ENCODE data around the gene COBL.

COBL gene

GRCh38 chr7:51253157-51253556 lies 63.5 kb downstream of the COBL start:
- DNase-seq (ENCODE audit: low read depth), result no peak

- no peak for DNase-seq (ENCODE audit: low read depth)
Measured at GRCh38 chr7:51251290-51251689, 65.3 kb downstream of the COBL start.

GRCh38 chr7:51250512-51250911 lies 66.1 kb downstream of the COBL start:
- DNase-seq (ENCODE audit: low read depth), result no peak

DNA sequence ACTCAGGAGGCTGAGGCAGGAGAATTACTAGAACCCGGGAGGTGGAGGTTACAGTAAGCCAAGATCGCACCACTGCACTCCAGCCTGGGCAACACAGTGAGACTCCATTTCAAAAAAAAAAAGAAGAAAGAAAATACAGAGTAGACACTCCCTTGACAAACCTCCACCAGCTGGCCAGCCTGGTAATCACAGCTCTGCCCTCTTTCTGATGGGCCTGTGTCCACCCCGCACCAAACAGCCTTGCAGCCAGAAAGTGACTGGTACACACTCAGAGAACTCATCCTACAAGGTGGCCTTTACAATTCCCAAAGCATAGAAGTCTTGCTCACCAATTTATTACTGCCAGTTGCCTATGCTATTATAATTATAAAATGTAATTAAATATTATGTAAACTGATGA lies 66.6 kb downstream of the COBL start:
- no peak for DNase-seq (ENCODE audit: low read depth)

- DNase-seq (ENCODE audit: low read depth), result no peak
Measured at GRCh38 chr7:51249187-51249945, 67.2 kb downstream of the COBL start.

DNA sequence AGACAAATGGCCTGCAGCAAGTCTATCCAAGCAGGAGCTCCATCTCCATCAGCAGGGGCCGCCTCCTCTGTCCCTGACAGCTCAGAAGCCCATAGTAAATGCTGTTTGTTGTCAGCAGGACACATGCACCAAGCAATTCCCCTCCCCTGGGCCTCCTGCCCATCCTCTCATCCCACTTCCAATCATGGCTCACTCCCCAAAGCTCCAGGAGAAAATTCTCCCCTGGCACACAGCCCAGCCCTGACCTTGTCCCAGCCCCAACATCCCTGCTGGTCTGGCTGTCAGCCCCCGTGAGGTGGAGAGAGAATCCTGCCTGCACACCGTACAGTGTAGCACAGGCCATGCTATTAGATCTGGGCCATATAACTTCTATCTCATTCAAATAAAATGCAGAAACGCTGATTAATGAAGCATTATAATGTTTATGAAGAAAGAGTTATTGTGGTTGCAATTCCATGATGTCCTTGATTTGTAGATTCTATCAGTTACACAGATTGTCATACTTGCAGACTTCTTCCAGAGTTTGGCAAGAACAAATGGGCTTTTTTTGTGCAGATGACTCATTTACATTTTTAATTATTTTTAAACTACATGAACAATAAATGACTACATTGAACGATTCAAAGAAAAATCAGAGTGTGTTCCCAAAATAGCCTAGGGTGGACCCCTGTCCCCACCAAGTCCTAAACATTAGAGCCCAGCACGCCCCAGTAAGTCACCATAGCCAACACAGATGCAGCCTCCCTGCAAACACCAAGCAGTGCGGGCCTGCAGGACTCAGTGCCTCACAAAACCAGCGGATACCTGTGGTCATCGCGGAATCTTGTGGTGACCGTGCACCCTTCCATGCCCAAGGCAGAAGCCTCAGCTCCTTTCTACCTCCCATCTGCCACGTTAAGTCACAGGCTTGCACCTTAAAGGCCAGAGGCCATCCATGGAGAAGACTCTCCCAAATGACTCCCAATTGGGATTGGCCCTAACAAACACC lies 70.1 kb downstream of the COBL start:
- DNase-seq (ENCODE audit: low read depth), result no peak

GRCh38 chr7:51244885-51245284 lies 71.7 kb downstream of the COBL start:
- DNase-seq (ENCODE audit: low read depth), result no peak

DNA sequence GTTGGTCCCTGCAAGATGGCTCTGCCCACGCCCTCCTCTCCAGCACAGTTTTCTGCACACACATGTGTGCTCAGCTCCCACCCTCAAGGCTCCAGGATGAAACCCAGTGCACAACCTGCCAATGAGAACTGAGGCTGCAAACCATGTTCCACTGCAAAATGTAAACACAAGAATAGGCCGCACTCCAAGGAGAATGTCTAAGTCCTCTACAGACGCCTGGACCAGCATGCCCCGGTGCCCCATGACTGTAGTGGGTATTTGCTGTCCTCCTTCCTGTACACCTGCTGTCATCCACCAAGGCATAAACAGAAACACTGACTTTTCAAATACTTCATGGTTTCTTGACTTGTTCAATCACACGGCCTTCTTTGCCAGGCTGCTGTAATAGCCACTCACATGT lies 72.6 kb downstream of the COBL start:
- no peak for DNase-seq (ENCODE audit: low read depth)

DNA sequence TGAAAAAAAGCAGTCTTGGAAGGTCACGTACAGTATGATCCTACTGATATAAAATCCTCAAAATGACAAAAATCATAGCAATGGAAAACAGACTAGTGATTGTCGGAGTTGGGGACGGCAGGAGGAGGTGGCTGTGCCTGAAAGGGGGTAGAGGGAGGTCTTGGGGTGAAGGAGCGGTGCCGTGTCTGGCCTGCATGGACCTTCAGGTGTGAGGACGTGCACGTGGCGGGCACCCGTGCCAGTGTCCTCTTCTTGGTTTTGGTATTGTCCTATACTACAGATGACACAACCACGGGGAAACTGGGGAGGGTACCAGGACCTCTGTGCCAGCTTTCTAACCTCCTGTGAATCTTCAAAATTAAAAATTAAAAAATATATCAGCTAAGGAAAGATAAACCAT lies 73.0 kb downstream of the COBL start:
- DNase-seq (ENCODE audit: low read depth), result no peak

DNA sequence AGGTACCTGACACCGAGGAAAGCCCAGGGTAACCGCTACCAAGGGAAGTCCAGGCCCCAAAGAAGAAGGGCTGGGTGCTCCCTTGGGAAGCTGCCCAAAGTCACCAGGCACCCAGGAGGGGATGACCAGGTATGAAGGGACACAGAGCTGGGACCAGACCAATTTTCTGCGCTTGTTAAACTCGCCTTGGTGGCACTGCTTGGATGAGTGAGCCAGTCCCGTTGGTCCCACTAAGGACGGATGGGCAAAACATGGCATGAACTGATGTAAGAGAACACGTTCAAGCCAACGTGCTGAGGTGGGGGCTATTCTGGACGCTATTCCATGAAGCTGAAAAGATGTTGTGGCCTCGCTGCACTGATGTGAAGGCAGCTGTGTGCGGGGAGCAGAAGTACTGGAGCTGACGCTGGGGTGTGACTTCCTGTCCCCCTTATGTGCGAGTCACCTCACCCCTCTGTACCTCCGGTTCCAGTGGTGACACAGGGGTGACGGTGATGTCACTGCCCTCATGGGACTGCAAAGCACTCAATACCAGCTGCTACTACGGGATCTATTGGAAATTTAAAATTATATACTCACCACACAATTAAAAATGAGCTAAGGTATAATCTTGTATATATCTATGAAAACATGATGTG lies 73.6 kb downstream of the COBL start:
- no peak for DNase-seq (ENCODE audit: low read depth)

GRCh38 chr7:51242007-51242691 lies 74.5 kb downstream of the COBL start:
- no peak for DNase-seq (ENCODE audit: low read depth)

GRCh38 chr7:51240868-51241267 lies 75.7 kb downstream of the COBL start:
- DNase-seq (ENCODE audit: low read depth), result no peak

DNA sequence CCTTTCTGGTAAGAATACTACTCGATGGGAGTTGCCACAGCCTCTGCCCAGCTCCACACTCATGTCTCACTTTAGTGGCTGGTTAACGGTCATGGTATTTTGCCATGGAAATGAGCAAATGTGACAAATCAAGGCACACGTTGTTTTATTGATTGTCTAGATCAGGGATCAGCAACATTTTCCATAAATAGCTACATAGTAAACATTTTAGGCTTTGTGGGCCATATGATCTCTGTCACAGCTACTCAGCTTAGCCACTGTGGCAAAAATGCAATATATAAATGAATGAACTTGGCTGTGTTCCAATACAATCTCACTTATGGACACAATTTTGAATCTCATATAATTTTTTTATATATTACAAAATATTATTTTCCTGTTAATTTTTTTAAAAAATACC lies 76.9 kb downstream of the COBL start:
- DNase-seq (ENCODE audit: low read depth), result no peak

GRCh38 chr7:51238981-51239495 lies 77.6 kb downstream of the COBL start:
- no peak for DNase-seq (ENCODE audit: low read depth)

- DNase-seq (ENCODE audit: low read depth), result no peak
Measured at GRCh38 chr7:51237446-51238133, 79.0 kb downstream of the COBL start.

DNA sequence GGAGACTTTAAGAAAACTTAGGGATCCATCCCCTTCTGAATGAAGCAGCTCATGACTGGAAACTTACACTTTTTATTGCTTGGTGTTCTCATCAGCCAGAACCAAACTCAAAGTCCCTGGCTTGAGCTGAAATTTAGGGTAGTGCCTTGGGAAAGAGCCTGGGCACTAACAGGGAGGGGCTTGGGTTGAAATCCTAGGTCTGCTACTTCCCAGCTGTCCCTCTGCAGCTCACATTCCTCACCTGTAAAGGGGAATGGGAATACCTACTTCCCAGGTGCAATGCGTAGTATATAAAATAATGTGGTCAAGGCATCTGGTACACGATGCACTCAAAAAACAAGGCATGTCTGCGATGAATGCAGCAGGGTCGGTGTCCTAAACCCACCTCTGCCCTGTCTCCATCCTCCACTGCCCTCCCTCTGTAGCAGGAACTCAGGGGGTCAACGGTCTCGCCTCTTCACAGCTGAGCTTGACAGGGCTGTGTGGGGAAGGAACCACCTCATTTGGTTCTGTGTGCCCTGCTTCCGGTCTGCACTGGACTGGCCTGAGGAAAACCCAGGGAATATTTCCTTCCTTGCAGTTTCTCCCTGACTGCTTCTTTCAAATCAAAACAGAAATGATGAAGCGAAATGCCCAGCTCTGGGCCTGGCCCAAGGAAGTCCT lies 80.0 kb downstream of the COBL start:
- no peak for DNase-seq (ENCODE audit: low read depth)

- DNase-seq (ENCODE audit: low read depth), result no peak
Measured at GRCh38 chr7:51235593-51236313, 80.9 kb downstream of the COBL start.

DNA sequence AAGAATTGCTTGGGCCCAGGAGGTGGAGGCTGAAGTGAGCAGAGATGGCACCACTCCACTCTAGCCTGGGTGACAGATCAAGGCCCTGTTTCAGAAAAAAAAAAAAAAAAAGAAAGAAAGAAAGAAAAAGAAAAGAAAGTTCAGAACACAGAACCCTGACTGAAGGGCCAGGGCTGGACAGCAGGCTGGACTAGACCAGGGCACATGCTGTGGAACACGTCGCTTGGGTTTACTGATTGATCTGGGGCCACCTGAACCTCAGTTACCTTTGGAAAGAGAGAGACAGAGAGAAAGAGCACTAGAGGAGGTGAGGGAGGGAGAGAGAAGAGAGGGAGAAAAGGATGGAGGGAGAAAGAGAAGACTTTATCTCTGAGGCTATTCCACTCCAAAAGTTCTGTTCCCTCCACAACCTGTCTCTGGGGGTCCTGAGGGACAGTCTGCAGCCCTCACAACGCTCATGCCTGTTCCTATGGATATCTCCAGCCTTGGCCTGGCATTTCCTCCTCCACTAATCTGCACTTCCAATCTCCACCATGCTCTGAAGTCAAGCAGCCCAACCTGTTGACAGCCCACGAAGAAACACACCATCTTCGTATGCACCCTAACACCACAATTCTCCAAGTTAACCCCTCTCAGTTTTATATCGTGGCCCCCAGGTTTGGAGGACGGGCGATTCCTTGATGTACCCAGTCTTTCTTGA lies 81.8 kb downstream of the COBL start:
- no peak for DNase-seq (ENCODE audit: low read depth)

DNA sequence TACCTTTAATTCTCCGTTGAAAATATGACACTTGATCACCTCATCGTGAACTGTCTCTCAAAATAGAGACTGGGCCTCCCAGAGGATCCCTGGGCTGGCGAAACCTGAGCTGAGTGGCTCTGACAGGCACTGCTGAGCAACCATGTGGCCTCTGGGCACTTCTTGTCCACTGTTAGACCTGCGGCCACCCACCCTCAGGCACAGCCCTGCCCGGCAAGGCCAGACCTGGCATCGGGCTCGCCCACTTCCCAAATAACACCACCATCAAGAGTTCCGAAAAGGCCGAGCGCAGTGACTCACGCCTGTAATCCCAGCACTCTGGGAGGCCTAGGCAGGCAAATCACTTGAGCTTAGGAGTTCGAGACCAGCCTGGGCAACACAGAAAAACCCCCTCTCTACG lies 82.5 kb downstream of the COBL start:
- DNase-seq (ENCODE audit: low read depth), result no peak
